ENCODE data around the gene OTOP3. TPM values are rescaled to one million over a fixed set of nuclear protein-coding genes. Genes with fewer than 3 reads are reported as not detected.
"Not testable (repeated sequence)": the region's sequence is repeated elsewhere in the genome, so short reads cannot be mapped to it uniquely, and the experiment has no call there.

Gene OTOP3
- total RNA-seq, 1 experiment from 2014 or later, result not detected

- in situ Hi-C loops (cut with HindIII; ENCODE audit: low sequenced_read_pairs), result loop anchor here (10.0 kb wide), 1 partner anchor 150 kb away; no protein-coding TSS in a partner anchor
- DNase-seq (ENCODE audit: low spot score), result no peak
Observed at GRCh38 chr17:74954665-74955421, 19.1 kb downstream of the OTOP3 start.

GRCh38 chr17:74956093-74956492 lies 20.4 kb downstream of the OTOP3 start:
- in situ Hi-C loops (cut with HindIII; ENCODE audit: low sequenced_read_pairs), result loop anchor here (10.0 kb wide), 1 partner anchor 151 kb away; no protein-coding TSS in a partner anchor
- DNase-seq (ENCODE audit: low spot score), result no peak

GRCh38 chr17:74957935-74958740 lies 22.4 kb downstream of the OTOP3 start:
- in situ Hi-C loops (cut with HindIII; ENCODE audit: low sequenced_read_pairs), result loop anchor here (10.0 kb wide), 1 partner anchor 153 kb away; no protein-coding TSS in a partner anchor
- peak; percentile 67 for DNase-seq (ENCODE audit: low spot score)

- DNase-seq (ENCODE audit: low spot score), result peak; percentile 31
- in situ Hi-C loops (cut with HindIII; ENCODE audit: low sequenced_read_pairs), result loop anchor here (10.0 kb wide), 1 partner anchor 155 kb away; no protein-coding TSS in a partner anchor
Observed at GRCh38 chr17:74959826-74960515, 24.3 kb downstream of the OTOP3 start.

- in situ Hi-C loops (cut with HindIII; ENCODE audit: low sequenced_read_pairs), result no loop called here
- peak; percentile 51 for DNase-seq (ENCODE audit: low spot score)
Observed at GRCh38 chr17:74960570-74961342, 25.1 kb downstream of the OTOP3 start.

GRCh38 chr17:74961657-74962350 lies 26.1 kb downstream of the OTOP3 start:
- DNase-seq (ENCODE audit: low spot score), result peak; percentile 95
- in situ Hi-C loops (cut with HindIII; ENCODE audit: low sequenced_read_pairs), result no loop called here

- in situ Hi-C loops (cut with HindIII; ENCODE audit: low sequenced_read_pairs), result no loop called here
- no peak for DNase-seq (ENCODE audit: low spot score)
Observed at GRCh38 chr17:74962622-74963394, 27.1 kb downstream of the OTOP3 start.

- in situ Hi-C loops (cut with HindIII; ENCODE audit: low sequenced_read_pairs), result no loop called here
- peak; percentile 35 for DNase-seq (ENCODE audit: low spot score)
Observed at GRCh38 chr17:74963656-74964055, 28.0 kb downstream of the OTOP3 start.

- peak; percentile 24 for DNase-seq (ENCODE audit: low spot score)
- in situ Hi-C loops (cut with HindIII; ENCODE audit: low sequenced_read_pairs), result no loop called here
Observed at GRCh38 chr17:74964246-74964761, 28.6 kb downstream of the OTOP3 start.

- no peak for DNase-seq (ENCODE audit: low spot score)
- in situ Hi-C loops (cut with HindIII; ENCODE audit: low sequenced_read_pairs), result no loop called here
Observed at GRCh38 chr17:74964988-74965622, 29.4 kb downstream of the OTOP3 start.

GRCh38 chr17:74968361-74968780 lies 32.7 kb downstream of the OTOP3 start:
- in situ Hi-C loops (cut with HindIII; ENCODE audit: low sequenced_read_pairs), result no loop called here
- DNase-seq (ENCODE audit: low spot score), result no peak

GRCh38 chr17:74969501-74969900 lies 33.8 kb downstream of the OTOP3 start:
- DNase-seq (ENCODE audit: low spot score); in situ Hi-C loops (cut with HindIII; ENCODE audit: low sequenced_read_pairs): not testable (repeated sequence)

- in situ Hi-C loops (cut with HindIII; ENCODE audit: low sequenced_read_pairs), result no loop called here
Observed at GRCh38 chr17:74970395-74970794, 34.7 kb downstream of the OTOP3 start.

GRCh38 chr17:74971069-74971841 lies 35.6 kb downstream of the OTOP3 start:
- in situ Hi-C loops (cut with HindIII; ENCODE audit: low sequenced_read_pairs), result no loop called here
- DNase-seq (ENCODE audit: low spot score), result peak; percentile 43

More at GRCh38 chr17:74970395-74970794, 34.7 kb downstream of the OTOP3 start:
- no peak for DNase-seq (ENCODE audit: low spot score)

GRCh38 chr17:74971842-74972106 lies 36.1 kb downstream of the OTOP3 start:
- no peak for DNase-seq (ENCODE audit: low spot score)
- in situ Hi-C loops (cut with HindIII; ENCODE audit: low sequenced_read_pairs), result no loop called here

Data from G401 (cell line).